Calu3 (cell line): Measurements from ENCODE around the gene CFD. TPM values are rescaled to one million over a fixed set of nuclear protein-coding genes. Genes with fewer than 3 reads are reported as not detected.

Experiments used
- BruUV-seq: library from RNA; stranded (reverse); fragments of 400-500 nt; replicated peaks from 2 replicates; lab custom pipeline; 2021; lab: Mats Ljungman, UMichigan
- CTCF ChIA-PET: fragments of 300-600 bp; sonication (Branson Sonifier 250); formaldehyde crosslinking; loops from one replicate; lab custom pipeline; 2022; ENCODE audit warnings: antibody characterized with exemption; lab: Charles Lee
- DNase-seq: peaks from one replicate; pipeline ENCODE4 v3.0.0; 2022
- H3K27ac Mint-ChIP-seq: one replicate; pipeline ENCODE4 v1.8.0; 2022; ENCODE audit warnings: mixed read lengths; ENCODE audit not compliant: unreplicated experiment
- H3K27me3 Mint-ChIP-seq: one replicate; pipeline ENCODE4 v1.8.0; 2022; ENCODE audit warnings: mixed read lengths; ENCODE audit not compliant: unreplicated experiment
- H3K36me3 Mint-ChIP-seq: one replicate; pipeline ENCODE4 v1.8.0; 2022; ENCODE audit warnings: mild to moderate bottlenecking, moderate library complexity, mixed read lengths; ENCODE audit not compliant: insufficient read depth, unreplicated experiment
- H3K4me1 Mint-ChIP-seq: one replicate; pipeline ENCODE4 v1.8.0; 2022; ENCODE audit warnings: mild to moderate bottlenecking, low read depth, mixed read lengths; ENCODE audit not compliant: unreplicated experiment
- H3K4me3 Mint-ChIP-seq: one replicate; pipeline ENCODE4 v1.8.0; 2022; ENCODE audit warnings: mild to moderate bottlenecking, low read depth, moderate library complexity, mixed read lengths; ENCODE audit not compliant: unreplicated experiment
- H3K9me3 Mint-ChIP-seq: one replicate; pipeline ENCODE4 v1.8.0; 2022; ENCODE audit warnings: low read depth, mixed read lengths; ENCODE audit not compliant: unreplicated experiment
- CTCF ChIP-seq: fragments of 200-600 bp; IDR thresholded peaks from one replicate; pipeline ENCODE4 v1.8.0; 2022; ENCODE audit warnings: antibody characterized with exemption; ENCODE audit not compliant: unreplicated experiment
- intact Hi-C: fragments of 100-400 bp; cut with micrococcal nuclease; formaldehyde crosslinking; loops from one replicate; pipeline ENCODE4 v1.10.0; 2022; ENCODE audit not compliant: unreplicated experiment
- total RNA-seq: library from RNA; stranded (reverse); gene quantifications from 2 replicates; pipeline ENCODE4 v1.2.3, GENCODE V29; 2022

Gene CFD
- total RNA-seq, 1 experiment from 2014 or later: 2.3 TPM

- Mint-ChIP-seq H3K9me3 (no peaks in the 10 kb centered on the region), H3K27ac (no peak overlapping the region), H3K4me3 (no peak overlapping the region), H3K36me3 (no peaks in the 10 kb centered on the region), H3K4me1 (peaks cover 9% of the 10 kb centered on the region), H3K27me3 (peaks cover 27% of the 10 kb centered on the region)
- intact Hi-C loops: no loop called here
- BruUV-seq: no TSS peak
- no peak for DNase-seq
- TF ChIP-seq CTCF: no peak
- CTCF ChIA-PET: no interaction called here
Measured at GRCh38 chr19:825897-826644, 33.4 kb upstream of the CFD start.

GRCh38 chr19:827314-827709 is 32.2 kb upstream of the CFD start:
- H3K27ac Mint-ChIP-seq: no peak overlapping the region
- BruUV-seq: no TSS peak
- peaks cover 27% of the 10 kb centered on the region for H3K27me3 Mint-ChIP-seq
- intact Hi-C loops: no loop called here
- no peak for DNase-seq
- no peaks in the 10 kb centered on the region for H3K9me3 Mint-ChIP-seq
- H3K36me3 Mint-ChIP-seq: no peaks in the 10 kb centered on the region
- peaks cover 9% of the 10 kb centered on the region for H3K4me1 Mint-ChIP-seq
- no peak for TF ChIP-seq CTCF
- no peak overlapping the region for H3K4me3 Mint-ChIP-seq
- CTCF ChIA-PET: no interaction called here

GRCh38 chr19:827710-828321 is 31.6 kb upstream of the CFD start, which contains the start of gene AZU1:
Gene AZU1, plus strand, starts transcription at chr19:827837. Its CDS starts 10 bp downstream, at chr19:827847.
- Mint-ChIP-seq H3K4me3 (no peak within 1 kb of the TSS), H3K9me3 (no peaks in the 10 kb centered on the region), H3K36me3 (no peaks in the 10 kb centered on the region), H3K27ac (no peak within 1 kb of the TSS), H3K27me3 (peaks cover 27% of the 10 kb centered on the region), H3K4me1 (peaks cover 9% of the 10 kb centered on the region)
- TF ChIP-seq CTCF: no peak
- BruUV-seq: no TSS peak
- CTCF ChIA-PET: no interaction called here
- intact Hi-C loops: no loop called here
- DNase-seq: peak; percentile 29

GRCh38 chr19:829129-829758 is 30.2 kb upstream of the CFD start:
- Mint-ChIP-seq H3K27ac (no peak overlapping the region), H3K27me3 (peaks cover 34% of the 10 kb centered on the region), H3K4me3 (no peak overlapping the region), H3K9me3 (no peaks in the 10 kb centered on the region), H3K36me3 (no peaks in the 10 kb centered on the region), H3K4me1 (no peaks in the 10 kb centered on the region)
- TF ChIP-seq CTCF: no peak
- intact Hi-C loops: no loop called here
- no TSS peak for BruUV-seq
- CTCF ChIA-PET: no interaction called here
- no peak for DNase-seq
